GM19328 (cell line): ENCODE results near the gene CD46.

Experiments
- ATAC-seq: cut with Tn5 transposase; IDR thresholded peaks from one replicate; pipeline ENCODE4 v1.9.1; 2021; ENCODE audit warnings: mild to moderate bottlenecking, moderate library complexity; ENCODE audit not compliant: unreplicated experiment

CD46 gene

GRCh38 chr1:207826557-207827487 is 75.0 kb downstream of the CD46 start:
- ATAC-seq, result no peak

- ATAC-seq, result no peak
Measured at GRCh38 chr1:207827488-207827830, 75.6 kb downstream of the CD46 start.

- ATAC-seq, result no peak
Measured at GRCh38 chr1:207828046-207828445, 76.2 kb downstream of the CD46 start.

- ATAC-seq, result peak; percentile 24
Measured at GRCh38 chr1:207828485-207829158, 76.8 kb downstream of the CD46 start.

GRCh38 chr1:207829576-207829975 is 77.7 kb downstream of the CD46 start:
- ATAC-seq, result no peak

- ATAC-seq, result no peak
Measured at GRCh38 chr1:207830788-207831187, 78.9 kb downstream of the CD46 start.

- ATAC-seq, result peak; percentile 56
Measured at GRCh38 chr1:207831517-207832327, 79.9 kb downstream of the CD46 start.

GRCh38 chr1:207832796-207833195 is 80.9 kb downstream of the CD46 start:
- no peak for ATAC-seq

GRCh38 chr1:207833381-207833780 is 81.5 kb downstream of the CD46 start:
- ATAC-seq, result no peak

GRCh38 chr1:207833956-207834660 is 82.3 kb downstream of the CD46 start:
- no peak for ATAC-seq

GRCh38 chr1:207835958-207836357 is 84.1 kb downstream of the CD46 start:
- ATAC-seq, result no peak

GRCh38 chr1:207836591-207837347 is 84.9 kb downstream of the CD46 start:
- ATAC-seq, result no peak

- no peak for ATAC-seq
Measured at GRCh38 chr1:207837673-207838072, 85.8 kb downstream of the CD46 start.

- ATAC-seq, result no peak
Measured at GRCh38 chr1:207838156-207839082, 86.6 kb downstream of the CD46 start.

GRCh38 chr1:207839083-207839413 is 87.2 kb downstream of the CD46 start:
- no peak for ATAC-seq

- ATAC-seq, result no peak
Measured at GRCh38 chr1:207840380-207840779, 88.5 kb downstream of the CD46 start.

GRCh38 chr1:207841293-207841692 is 89.4 kb downstream of the CD46 start:
- no peak for ATAC-seq

- ATAC-seq, result no peak
Measured at GRCh38 chr1:207841901-207842300, 90.0 kb downstream of the CD46 start.

- no peak for ATAC-seq
Measured at GRCh38 chr1:207842506-207842905, 90.7 kb downstream of the CD46 start.
